ENCODE results near the gene SELPLG.

SELPLG gene

GRCh38 chr12:108671110-108671509 lies 37.4 kb upstream of the SELPLG start:
- Histone ChIP-seq H3K4me3 (ENCODE audit: insufficient read depth in 1 of 2, low read depth in 1 of 2, low read length in 2 of 2) (no peak overlapping the region), H2BK5ac (ENCODE audit: low read depth, low read length, poor library complexity, severe bottlenecking) (no peak overlapping the region), H3K27me3 (ENCODE audit: control insufficient read depth in 1 of 2, insufficient read depth in 1 of 2, low read length in 2 of 2) (no peaks in the 10 kb centered on the region), H4K91ac (ENCODE audit: low read length) (no peak overlapping the region), H3K4me1 (ENCODE audit: control insufficient read depth, insufficient read depth, low read depth, low read length) (peaks cover 14% of the 10 kb centered on the region), H3K4me2 (ENCODE audit: low read length, poor library complexity, severe bottlenecking) (no peak overlapping the region), H2BK12ac (ENCODE audit: low read length in 2 of 2) (no peak overlapping the region), H3K4ac (ENCODE audit: low read depth in 1 of 2, low read length in 2 of 2) (no peak overlapping the region), H3K9ac (ENCODE audit: low read length) (no peak overlapping the region), H2BK120ac (ENCODE audit: low read depth, low read length) (no peak overlapping the region), H2AK5ac (ENCODE audit: low read length, severe bottlenecking) (peak overlapping the region; percentile 59), H3K23ac (ENCODE audit: low read length in 2 of 2) (no peak overlapping the region), H2AFZ (ENCODE audit: low read depth, low read length) (no peak overlapping the region), H3K27ac (ENCODE audit: low read length, poor library complexity, severe bottlenecking) (peak overlapping the region; percentile 5), H3K79me1 (replicated peaks; ENCODE audit: low read length, poor library complexity, severe bottlenecking) (peaks cover 2% of the 10 kb centered on the region), H3K36me3 (ENCODE audit: control insufficient read depth in 1 of 2, insufficient read depth in 2 of 2, low read depth in 1 of 2, low read length in 2 of 2) (peaks cover 13 to 37% of the 10 kb centered on the region in 2 experiments), H2BK15ac (ENCODE audit: low read depth, poor library complexity, severe bottlenecking) (no peak overlapping the region), H3K18ac (ENCODE audit: low read depth in 1 of 2, low read length in 2 of 2) (no peak overlapping the region), H3K14ac (ENCODE audit: low read length in 2 of 2) (peak overlapping the region in 1 of 2 experiments; percentile 8), H4K8ac (ENCODE audit: low read length) (no peak overlapping the region), H3K9me3 (ENCODE audit: control insufficient read depth, low read length) (no peaks in the 10 kb centered on the region)
- WGBS, result 89% methylated on average over 3 of the region's 3 CpGs
- DNase-seq, result no peak

GRCh38 chr12:108670066-108670631 lies 36.5 kb upstream of the SELPLG start:
- no peak overlapping the region for H2BK5ac ChIP-seq (ENCODE audit: low read depth, low read length, poor library complexity, severe bottlenecking)
- no peak overlapping the region for H2BK15ac ChIP-seq (ENCODE audit: low read depth, poor library complexity, severe bottlenecking)
- H3K18ac ChIP-seq (ENCODE audit: low read depth in 1 of 2, low read length in 2 of 2), result no peak overlapping the region
- DNase-seq, result no peak
- H3K27me3 ChIP-seq (ENCODE audit: control insufficient read depth in 1 of 2, insufficient read depth in 1 of 2, low read length in 2 of 2), result no peaks in the 10 kb centered on the region
- peak overlapping the region; percentile 2 for H4K8ac ChIP-seq (ENCODE audit: low read length)
- 88% methylated on average over 6 of the region's 7 CpGs for WGBS
- H3K36me3 ChIP-seq (ENCODE audit: control insufficient read depth in 1 of 2, insufficient read depth in 2 of 2, low read depth in 1 of 2, low read length in 2 of 2), result peaks cover 13 to 29% of the 10 kb centered on the region in 2 experiments
- H3K23ac ChIP-seq (ENCODE audit: low read length in 2 of 2), result no peak overlapping the region
- no peak overlapping the region for H2BK12ac ChIP-seq (ENCODE audit: low read length in 2 of 2)
- H3K4me2 ChIP-seq (ENCODE audit: low read length, poor library complexity, severe bottlenecking), result peak overlapping the region; percentile 28
- H3K27ac ChIP-seq (ENCODE audit: low read length, poor library complexity, severe bottlenecking), result no peak overlapping the region
- peak overlapping the region; percentile 55 for H2BK120ac ChIP-seq (ENCODE audit: low read depth, low read length)
- no peak overlapping the region for H3K14ac ChIP-seq (ENCODE audit: low read length in 2 of 2)
- peaks cover 16% of the 10 kb centered on the region for H3K4me1 ChIP-seq (ENCODE audit: control insufficient read depth, insufficient read depth, low read depth, low read length)
- H2AFZ ChIP-seq (ENCODE audit: low read depth, low read length), result no peak overlapping the region
- H3K9ac ChIP-seq (ENCODE audit: low read length), result peak overlapping the region; percentile 32
- H3K9me3 ChIP-seq (ENCODE audit: control insufficient read depth, low read length), result no peaks in the 10 kb centered on the region
- peak overlapping the region in 1 of 2 experiments; percentile 43 for H3K4ac ChIP-seq (ENCODE audit: low read depth in 1 of 2, low read length in 2 of 2)
- peaks cover 2% of the 10 kb centered on the region for H3K79me1 ChIP-seq (replicated peaks; ENCODE audit: low read length, poor library complexity, severe bottlenecking)
- no peak overlapping the region for H3K4me3 ChIP-seq (ENCODE audit: insufficient read depth in 1 of 2, low read depth in 1 of 2, low read length in 2 of 2)
- H2AK5ac ChIP-seq (ENCODE audit: low read length, severe bottlenecking), result peak overlapping the region; percentile 88
- H4K91ac ChIP-seq (ENCODE audit: low read length), result no peak overlapping the region

GRCh38 chr12:108668542-108668941 lies 34.8 kb upstream of the SELPLG start:
- Histone ChIP-seq H4K8ac (ENCODE audit: low read length) (no peak overlapping the region), H3K4me3 (ENCODE audit: insufficient read depth in 1 of 2, low read depth in 1 of 2, low read length in 2 of 2) (no peak overlapping the region), H3K79me1 (replicated peaks; ENCODE audit: low read length, poor library complexity, severe bottlenecking) (peaks cover 2% of the 10 kb centered on the region), H3K18ac (ENCODE audit: low read depth in 1 of 2, low read length in 2 of 2) (no peak overlapping the region), H2BK120ac (ENCODE audit: low read depth, low read length) (no peak overlapping the region), H3K27ac (ENCODE audit: low read length, poor library complexity, severe bottlenecking) (no peak overlapping the region), H3K36me3 (ENCODE audit: control insufficient read depth in 1 of 2, insufficient read depth in 2 of 2, low read depth in 1 of 2, low read length in 2 of 2) (peaks cover 10 to 18% of the 10 kb centered on the region in 2 experiments), H3K4me1 (ENCODE audit: control insufficient read depth, insufficient read depth, low read depth, low read length) (peaks cover 17% of the 10 kb centered on the region), H2BK5ac (ENCODE audit: low read depth, low read length, poor library complexity, severe bottlenecking) (no peak overlapping the region), H3K27me3 (ENCODE audit: control insufficient read depth in 1 of 2, insufficient read depth in 1 of 2, low read length in 2 of 2) (no peaks in the 10 kb centered on the region), H2AK5ac (ENCODE audit: low read length, severe bottlenecking) (no peak overlapping the region), H3K4ac (ENCODE audit: low read depth in 1 of 2, low read length in 2 of 2) (no peak overlapping the region), H3K4me2 (ENCODE audit: low read length, poor library complexity, severe bottlenecking) (no peak overlapping the region), H2BK12ac (ENCODE audit: low read length in 2 of 2) (no peak overlapping the region), H3K23ac (ENCODE audit: low read length in 2 of 2) (no peak overlapping the region), H2BK15ac (ENCODE audit: low read depth, poor library complexity, severe bottlenecking) (no peak overlapping the region), H3K9me3 (ENCODE audit: control insufficient read depth, low read length) (no peaks in the 10 kb centered on the region), H3K9ac (ENCODE audit: low read length) (peak overlapping the region; percentile 70), H2AFZ (ENCODE audit: low read depth, low read length) (no peak overlapping the region), H3K14ac (ENCODE audit: low read length in 2 of 2) (no peak overlapping the region), H4K91ac (ENCODE audit: low read length) (no peak overlapping the region)
- no peak for DNase-seq
- 100% methylated on average over 1 of the region's 1 CpG for WGBS

- Histone ChIP-seq H3K23ac (ENCODE audit: low read length in 2 of 2) (no peak overlapping the region), H3K4me3 (ENCODE audit: insufficient read depth in 1 of 2, low read depth in 1 of 2, low read length in 2 of 2) (peak overlapping the region in 1 of 2 experiments; percentile 30), H3K9ac (ENCODE audit: low read length) (peak overlapping the region; percentile 70), H3K79me1 (replicated peaks; ENCODE audit: low read length, poor library complexity, severe bottlenecking) (peaks cover 2% of the 10 kb centered on the region), H2BK5ac (ENCODE audit: low read depth, low read length, poor library complexity, severe bottlenecking) (no peak overlapping the region), H2AK5ac (ENCODE audit: low read length, severe bottlenecking) (peak overlapping the region; percentile 81), H3K27ac (ENCODE audit: low read length, poor library complexity, severe bottlenecking) (no peak overlapping the region), H3K4me1 (ENCODE audit: control insufficient read depth, insufficient read depth, low read depth, low read length) (peaks cover 17% of the 10 kb centered on the region), H2BK12ac (ENCODE audit: low read length in 2 of 2) (no peak overlapping the region), H4K8ac (ENCODE audit: low read length) (no peak overlapping the region), H2AFZ (ENCODE audit: low read depth, low read length) (no peak overlapping the region), H3K4ac (ENCODE audit: low read depth in 1 of 2, low read length in 2 of 2) (no peak overlapping the region), H2BK15ac (ENCODE audit: low read depth, poor library complexity, severe bottlenecking) (no peak overlapping the region), H2BK120ac (ENCODE audit: low read depth, low read length) (no peak overlapping the region), H3K9me3 (ENCODE audit: control insufficient read depth, low read length) (no peaks in the 10 kb centered on the region), H3K14ac (ENCODE audit: low read length in 2 of 2) (no peak overlapping the region), H3K27me3 (ENCODE audit: control insufficient read depth in 1 of 2, insufficient read depth in 1 of 2, low read length in 2 of 2) (no peaks in the 10 kb centered on the region), H3K18ac (ENCODE audit: low read depth in 1 of 2, low read length in 2 of 2) (peak overlapping the region in 1 of 2 experiments; percentile 12), H4K91ac (ENCODE audit: low read length) (no peak overlapping the region), H3K36me3 (ENCODE audit: control insufficient read depth in 1 of 2, insufficient read depth in 2 of 2, low read depth in 1 of 2, low read length in 2 of 2) (peaks cover 10 to 18% of the 10 kb centered on the region in 2 experiments), H3K4me2 (ENCODE audit: low read length, poor library complexity, severe bottlenecking) (no peak overlapping the region)
- no peak for DNase-seq
- WGBS, result 96% methylated on average over 8 of the region's 8 CpGs
These were observed 34.4 kb upstream of the SELPLG start for GRCh38 chr12:108668063-108668462.
